B cell (primary cell): ENCODE results near the gene NT5M. TPM values are rescaled to one million over a fixed set of nuclear protein-coding genes. Genes with fewer than 3 reads are reported as not detected.

Experiments
- ATAC-seq: fragments of 200-7000 bp; cut with Tn5 transposase; one replicate; pipeline ENCODE4 v1.10.0; 2021; ENCODE audit warnings: low read depth, mild to moderate bottlenecking, moderate number of reproducible peaks, moderate library complexity
- CTCF ChIA-PET: fragments of 350-600 bp; sonication (Branson Sonifier 250); formaldehyde crosslinking; loops from one replicate; lab custom pipeline; 2021; ENCODE audit warnings: antibody characterized with exemption, inconsistent platforms; lab: Charles Lee
- POLR2A ChIA-PET: fragments of 350-600 bp; sonication (Branson Sonifier 250); formaldehyde crosslinking; loops from one replicate; lab custom pipeline; 2021; ENCODE audit warnings: antibody characterized with exemption; lab: Charles Lee
- DNase-seq: peaks from one replicate; pipeline ENCODE4 v3.0.0; 2013
- H2AFZ ChIP-seq: 2 replicates; pipeline ENCODE4 v1.6.1; 2012; ENCODE audit warnings: mild to moderate bottlenecking, low read depth, low read length; ENCODE audit not compliant: insufficient read depth, poor library complexity, severe bottlenecking
- H3K27ac ChIP-seq, 2 donors: 1 replicate in 1 of 2; 2 replicates in 1 of 2; pipeline ENCODE4 v1.5.1; 2012 to 2013; ENCODE audit warnings: low read length in 2 of 2, mild to moderate bottlenecking in 2 of 2, moderate library complexity in 1 of 2
- H3K27me3 ChIP-seq, 4 experiments: fragments of 200-600 bp in 1 of 4; sonication (generic) in 1 of 4; replicated peaks in 1 of 4; 1 replicate in 2 of 4; 2 replicates in 2 of 4; pipeline versions ENCODE4 v1.6.1 to v1.7.0; 2013 to 2016; ENCODE audit warnings: low read length in 3 of 4, mild to moderate bottlenecking in 2 of 4, mixed read lengths in 1 of 4, moderate library complexity in 1 of 4; ENCODE audit not compliant: insufficient read depth in 4 of 4, control insufficient read depth in 3 of 4; ENCODE audit errors: control extremely low read depth in 1 of 4
- H3K36me3 ChIP-seq, 2 experiments: replicated peaks in 1 of 2; 1 replicate in 1 of 2; 2 replicates in 1 of 2; pipeline versions ENCODE4 v1.6.1 to v1.7.1; 2013; ENCODE audit warnings: low read length in 1 of 2; ENCODE audit not compliant: insufficient read depth in 2 of 2, control insufficient read depth in 1 of 2; ENCODE audit errors: control extremely low read depth in 1 of 2, extremely low read depth in 1 of 2
- H3K4me1 ChIP-seq, 2 donors: fragments of 200-600 bp in 1 of 2; sonication (generic) in 1 of 2; 1 replicate in 1 of 2; 2 replicates in 1 of 2; pipeline versions ENCODE4 v1.5.1 to v1.6.1; 2013 to 2017; ENCODE audit warnings: low read length in 2 of 2; ENCODE audit not compliant: control insufficient read depth in 2 of 2, insufficient read depth in 2 of 2
- H3K4me2 ChIP-seq: replicated peaks from 2 replicates; pipeline ENCODE3; 2012; ENCODE audit warnings: mild to moderate bottlenecking, low read depth, low read length; ENCODE audit not compliant: poor library complexity, severe bottlenecking
- H3K4me3 ChIP-seq, 5 experiments: fragments of 200-600 bp in 1 of 5; sonication (generic) in 1 of 5; 1 replicate in 3 of 5; 2 replicates in 2 of 5; pipeline versions ENCODE4 v1.5.1 to v1.7.0; 2011 to 2016; ENCODE audit warnings: low read length in 4 of 5, mild to moderate bottlenecking in 4 of 5, low read depth in 2 of 5, control low read depth in 1 of 5, moderate library complexity in 1 of 5; ENCODE audit not compliant: insufficient read depth in 1 of 5; ENCODE audit errors: control extremely low read depth in 1 of 5, extremely low read depth in 1 of 5
- H3K79me2 ChIP-seq: fragments of 200-600 bp; sonication (generic); one replicate; pipeline ENCODE4 v1.6.0; 2016; ENCODE audit warnings: low read length; ENCODE audit not compliant: control insufficient read depth, insufficient read depth
- H3K9ac ChIP-seq: fragments of 200-600 bp; sonication (generic); 2 replicates; pipeline ENCODE4 v1.6.1; 2017; ENCODE audit warnings: mild to moderate bottlenecking, low read length, moderate library complexity
- H3K9me3 ChIP-seq, 3 donors: one replicate each; pipeline versions ENCODE4 v1.6.1 to v1.7.1; 2013; ENCODE audit warnings: low read length in 2 of 3; ENCODE audit not compliant: control insufficient read depth in 2 of 3, insufficient read depth in 1 of 3; ENCODE audit errors: control extremely low read depth in 1 of 3
- H4K20me1 ChIP-seq: 2 replicates; pipeline ENCODE4 v1.6.0; 2012; ENCODE audit warnings: mild to moderate bottlenecking, low read length; ENCODE audit not compliant: insufficient read depth, control insufficient read depth, poor library complexity, severe bottlenecking
- H3K27ac Mint-ChIP-seq: one replicate; pipeline ENCODE4 v1.8.0; 2021; ENCODE audit warnings: mixed read lengths
- H3K27me3 Mint-ChIP-seq: one replicate; pipeline ENCODE4 v1.8.0; 2021; ENCODE audit warnings: mixed read lengths
- H3K4me1 Mint-ChIP-seq: one replicate; pipeline ENCODE4 v1.8.0; 2021; ENCODE audit warnings: mixed read lengths
- H3K4me3 Mint-ChIP-seq: one replicate; pipeline ENCODE4 v1.8.0; 2021; ENCODE audit warnings: mixed read lengths
- H3K9me3 Mint-ChIP-seq: one replicate; pipeline ENCODE4 v1.8.0; 2022; ENCODE audit warnings: mixed read lengths; ENCODE audit not compliant: insufficient read depth
- CTCF ChIP-seq: fragments of 200-600 bp; IDR thresholded peaks from one replicate; pipeline ENCODE4 v1.8.0; 2022; ENCODE audit warnings: antibody characterized with exemption, mild to moderate bottlenecking
- EZH2 ChIP-seq: IDR thresholded peaks from 2 replicates; pipeline ENCODE4 v1.6.1; 2012; ENCODE audit warnings: borderline replicate concordance, low read depth, mild to moderate bottlenecking, moderate library complexity, low read length; ENCODE audit not compliant: insufficient read depth, poor library complexity, severe bottlenecking
- WGBS: methylation state at CpG from one replicate; pipeline ENCODE4 v1.1.5; 2013; ENCODE audit warnings: missing lambda C conversion rate; ENCODE audit not compliant: insufficient coverage; 5-methylcytosine and 5-hydroxymethylcytosine counted together
- intact Hi-C: fragments of 100-400 bp; cut with micrococcal nuclease; formaldehyde crosslinking; loops from one replicate; pipeline ENCODE4 v1.10.0; 2022
- polyA plus RNA-seq: library from polyadenylated mRNA; depleted of rRNA; stranded (reverse); fragments of >200 nt; gene quantifications from 2 replicates; pipeline ENCODE4 v1.2.3, GENCODE V29; 2012
- total RNA-seq, 2 donors: library from RNA; stranded (reverse); fragments of 120-200 nt in 1 of 2; gene quantifications; 1 replicate in 1 of 2; 2 replicates in 1 of 2; pipeline versions ENCODE4 v1.2.3 to v1.2.4, GENCODE V29; 2013 to 2022

NT5M gene
- total and polyA plus RNA-seq, 2 donors (not counting 1 experiment from before 2014, with no cell fraction given), result 0.40 to 0.47 TPM

GRCh38 chr17:17379197-17379991 is 76.2 kb downstream of the NT5M start:
- intact Hi-C loops, result no loop called here

More at GRCh38 chr17:17379197-17379991, 76.2 kb downstream of the NT5M start:
- 79% methylated on average over 8 of the region's 12 CpGs for WGBS
- H3K27ac ChIP-seq, result no peak overlapping the region
- Mint-ChIP-seq H3K4me1 (no peaks in the 10 kb centered on the region), H3K27me3 (peaks cover 6% of the 10 kb centered on the region), H3K4me3 (no peak overlapping the region), H3K9me3 (no peaks in the 10 kb centered on the region), H3K27ac (no peak overlapping the region)
- H3K4me2 ChIP-seq, result no peak overlapping the region
- ChIA-PET CTCF (interaction anchor here (0.5 kb wide), 1 partner anchor 97 kb away, joined by 3 read pairs; no protein-coding TSS in a partner anchor), POLR2A (no interaction called here)
- ATAC-seq, result no peak
- H3K79me2 ChIP-seq, result no peaks in the 10 kb centered on the region
- no peaks in the 10 kb centered on the region for H4K20me1 ChIP-seq
- no peaks in the 10 kb centered on the region for H3K9me3 ChIP-seq
- no peak for DNase-seq
- H2AFZ ChIP-seq, result no peak overlapping the region
- H3K4me1 ChIP-seq, result no peaks in the 10 kb centered on the region
- H3K4me3 ChIP-seq, result no peak overlapping the region
- H3K36me3 ChIP-seq, result no peaks in the 10 kb centered on the region
- H3K27me3 ChIP-seq, result no peaks in the 10 kb centered on the region
- TF ChIP-seq EZH2 (no peak), CTCF (no peak)
- no peak overlapping the region for H3K9ac ChIP-seq
